ENCODE results near the gene AURKA.
"Not testable (repeated sequence)": the region's sequence is repeated elsewhere in the genome, so short reads cannot be mapped to it uniquely, and the experiment has no call there.

Gene AURKA

DNA sequence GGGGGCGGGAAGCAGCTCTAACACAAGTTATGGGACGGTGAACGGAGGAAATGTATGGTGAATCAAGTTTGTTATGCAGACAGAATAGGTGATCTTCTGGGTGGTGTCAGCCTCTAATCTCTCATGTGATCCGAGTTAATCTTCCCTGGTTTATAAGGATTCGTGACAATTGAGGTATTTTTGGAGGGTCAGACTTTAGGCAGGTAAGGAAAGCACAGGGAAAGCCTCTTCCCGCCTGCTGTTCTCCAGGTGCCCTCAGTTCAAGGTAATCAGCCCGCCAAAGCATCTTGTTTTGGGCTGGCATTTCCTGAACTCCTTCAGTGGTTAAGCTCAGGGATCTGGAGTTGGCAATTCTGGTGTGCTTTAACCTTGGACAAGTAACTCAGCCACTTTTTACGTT lies 1.6 kb upstream of the AURKA start:
- ChIA-PET POLR2A (ENCODE audit: low non-redundant PET) (interaction anchor here (1.7 kb wide), 1 partner anchor 34 kb away, joined by 3 read pairs; no protein-coding TSS in a partner anchor), CTCF (interaction anchor here (0.5 to 0.7 kb wide), 2 partner anchors 13 to 851 kb away, joined by 3 to 6 read pairs; no protein-coding TSS in a partner anchor)
- no peak for DNase-seq (ENCODE audit: low spot score)
- TF ChIP-seq, protein P1, sequence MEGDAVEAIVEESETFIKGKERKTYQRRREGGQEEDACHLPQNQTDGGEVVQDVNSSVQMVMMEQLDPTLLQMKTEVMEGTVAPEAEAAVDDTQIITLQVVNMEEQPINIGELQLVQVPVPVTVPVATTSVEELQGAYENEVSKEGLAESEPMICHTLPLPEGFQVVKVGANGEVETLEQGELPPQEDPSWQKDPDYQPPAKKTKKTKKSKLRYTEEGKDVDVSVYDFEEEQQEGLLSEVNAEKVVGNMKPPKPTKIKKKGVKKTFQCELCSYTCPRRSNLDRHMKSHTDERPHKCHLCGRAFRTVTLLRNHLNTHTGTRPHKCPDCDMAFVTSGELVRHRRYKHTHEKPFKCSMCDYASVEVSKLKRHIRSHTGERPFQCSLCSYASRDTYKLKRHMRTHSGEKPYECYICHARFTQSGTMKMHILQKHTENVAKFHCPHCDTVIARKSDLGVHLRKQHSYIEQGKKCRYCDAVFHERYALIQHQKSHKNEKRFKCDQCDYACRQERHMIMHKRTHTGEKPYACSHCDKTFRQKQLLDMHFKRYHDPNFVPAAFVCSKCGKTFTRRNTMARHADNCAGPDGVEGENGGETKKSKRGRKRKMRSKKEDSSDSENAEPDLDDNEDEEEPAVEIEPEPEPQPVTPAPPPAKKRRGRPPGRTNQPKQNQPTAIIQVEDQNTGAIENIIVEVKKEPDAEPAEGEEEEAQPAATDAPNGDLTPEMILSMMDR (conservative IDR thresholded peaks at IDR 0.05; ENCODE audit: low read depth), result no peak
- no peak overlapping the region for H3K27ac ChIP-seq

DNA sequence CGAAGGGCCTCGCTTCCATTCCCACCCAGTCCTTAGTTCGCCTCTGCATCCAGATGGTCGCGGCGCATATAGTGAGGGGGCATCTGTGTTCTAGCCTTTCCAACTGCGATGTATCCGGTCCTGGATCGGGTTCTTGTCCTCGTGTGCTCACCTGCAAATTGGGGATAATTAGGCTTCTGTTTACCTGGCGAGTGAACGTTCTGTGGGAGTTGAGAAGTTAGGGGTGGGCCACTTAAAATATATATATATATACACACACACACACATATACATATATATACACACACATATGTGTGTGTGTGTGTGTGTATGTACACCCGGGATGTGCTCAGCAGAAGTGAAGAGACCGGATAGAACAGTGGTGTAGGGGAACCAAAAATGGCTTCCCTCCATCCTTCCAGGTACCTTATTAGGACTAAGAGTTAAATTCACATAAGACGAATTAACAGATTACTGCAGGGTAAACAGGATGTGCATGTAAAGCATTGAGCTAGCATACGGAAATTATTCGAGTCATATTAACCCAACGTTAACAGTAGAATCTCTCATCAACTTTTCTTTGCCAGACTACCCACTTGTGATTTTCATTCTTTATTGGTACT lies 967 bp upstream of the AURKA start:
- peak; percentile 37 for DNase-seq (ENCODE audit: low spot score)
- POLR2A ChIA-PET (ENCODE audit: low non-redundant PET), result interaction anchor here (1.7 kb wide), 1 partner anchor 33 kb away, joined by 3 read pairs; no protein-coding TSS in a partner anchor
- CTCF ChIA-PET, result interaction anchor here (0.7 kb wide), 1 partner anchor 13 kb away, joined by 6 read pairs; no protein-coding TSS in a partner anchor
- TF ChIP-seq, protein P1 (conservative IDR thresholded peaks at IDR 0.05; ENCODE audit: low read depth), result no peak
- H3K27ac ChIP-seq, result peak overlapping the region; percentile 95

DNA sequence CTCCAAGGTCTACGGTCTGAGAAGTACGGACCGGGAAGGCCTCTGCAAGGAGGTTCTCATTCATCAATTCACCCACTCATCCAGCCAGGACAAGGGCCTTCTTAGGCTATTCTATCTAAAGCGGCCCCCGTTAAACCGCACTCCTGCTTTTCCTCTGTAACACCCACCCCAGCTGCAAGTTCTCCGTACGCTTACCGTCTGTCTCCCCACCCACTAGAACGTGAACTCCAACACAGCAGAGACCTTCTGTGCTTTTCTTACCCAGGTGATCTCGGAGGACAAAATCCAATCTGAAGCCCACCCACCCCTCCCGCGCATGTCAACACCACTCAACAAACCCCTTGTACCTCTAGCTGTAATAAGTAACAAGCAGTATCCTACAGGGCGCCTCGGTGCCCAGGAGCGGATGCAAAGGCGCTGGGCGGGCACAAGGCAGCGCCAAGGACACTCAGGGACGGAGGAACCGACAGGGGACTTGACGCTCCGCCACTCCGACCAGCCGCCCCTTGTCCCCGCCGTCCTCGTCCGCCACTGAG lies 351 bp downstream of the AURKA start:
- H3K27ac ChIP-seq, result peak overlapping the region; percentile 95
- TF ChIP-seq, protein P1 (conservative IDR thresholded peaks at IDR 0.05; ENCODE audit: low read depth), result no peak
- no peak for DNase-seq (ENCODE audit: low spot score)
- POLR2A ChIA-PET (ENCODE audit: low non-redundant PET), result interaction anchor here (0.7 to 1.7 kb wide), 3 partner anchors 9 to 32 kb away, joined by 3 read pairs; no protein-coding TSS in a partner anchor
- CTCF ChIA-PET, result interaction anchor here (0.7 to 1.0 kb wide), 2 partner anchors 33 to 38 kb away, joined by 3 read pairs; partner anchors contain the start of gene FAM210B

DNA sequence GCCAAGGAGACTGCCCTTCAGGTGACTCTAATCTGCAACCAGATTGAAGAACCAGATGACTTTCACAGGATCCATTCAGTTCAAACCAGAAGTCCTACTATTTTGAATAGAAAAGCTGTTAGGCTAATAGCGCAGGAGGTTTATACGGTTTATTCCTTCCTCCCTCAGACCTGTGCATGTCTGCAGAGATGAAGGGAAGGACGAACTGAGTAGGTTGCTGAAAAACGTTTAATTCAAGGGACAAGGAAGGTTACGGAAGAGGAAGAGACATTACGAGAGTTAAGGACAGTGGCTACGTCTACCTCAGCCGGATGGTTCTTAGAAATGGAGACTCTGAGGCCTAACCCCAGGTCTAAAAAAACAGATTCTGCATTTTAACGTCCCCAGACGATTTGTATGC lies 978 bp downstream of the AURKA start:
- no peak for DNase-seq (ENCODE audit: low spot score)
- H3K27ac ChIP-seq, result no peak overlapping the region
- POLR2A ChIA-PET (ENCODE audit: low non-redundant PET), result interaction anchor here (1.0 kb wide), 1 partner anchor 8 kb away, joined by 3 read pairs; no protein-coding TSS in a partner anchor
- TF ChIP-seq, protein P1 (conservative IDR thresholded peaks at IDR 0.05; ENCODE audit: low read depth), result no peak
- CTCF ChIA-PET, result no interaction called here

DNA sequence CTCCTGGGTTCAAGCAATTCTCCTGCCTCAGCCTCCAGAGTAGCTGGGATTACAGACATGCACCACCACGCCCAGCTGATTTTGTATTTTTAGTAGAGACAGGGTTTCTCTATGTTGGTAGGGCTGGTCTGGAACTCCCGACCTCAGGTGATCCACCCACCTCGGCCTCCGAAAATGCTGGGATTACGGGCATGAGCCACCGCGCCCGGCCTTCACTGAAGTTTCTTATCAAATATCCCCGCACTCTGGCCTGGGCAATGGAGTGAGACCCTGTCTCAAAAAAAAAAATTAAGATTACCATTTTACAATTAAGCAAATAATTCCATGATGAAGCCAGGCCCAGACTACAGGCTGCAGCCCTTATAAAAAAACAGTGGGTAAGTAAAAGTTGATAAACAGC lies 1.6 kb downstream of the AURKA start:
- H3K27ac ChIP-seq; CTCF ChIA-PET; POLR2A ChIA-PET (ENCODE audit: low non-redundant PET); DNase-seq (ENCODE audit: low spot score): not testable (repeated sequence)

DNA sequence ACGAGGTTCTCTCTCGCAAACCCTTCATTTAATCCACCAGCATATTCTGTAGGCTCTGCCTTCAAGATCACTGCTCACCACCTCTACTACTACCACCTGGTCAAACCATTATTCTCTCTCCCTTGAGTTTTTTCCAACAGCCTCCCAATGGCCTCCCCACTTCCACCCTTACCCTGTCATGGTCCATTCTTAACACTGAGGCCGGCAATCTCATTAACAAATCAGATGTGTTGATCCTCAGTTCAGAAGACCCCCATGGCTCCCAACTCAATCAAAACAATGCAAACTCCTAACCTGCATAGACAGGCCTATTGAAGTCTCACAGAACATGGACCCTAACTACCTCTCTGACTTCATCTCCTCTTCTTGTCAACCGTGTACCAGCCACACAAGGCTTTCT lies 2.2 kb downstream of the AURKA start:
- H3K27ac ChIP-seq, result no peak overlapping the region
- no peak for DNase-seq (ENCODE audit: low spot score)
- ChIA-PET POLR2A (ENCODE audit: low non-redundant PET) (no interaction called here), CTCF (no interaction called here)
- TF ChIP-seq, protein P1 (conservative IDR thresholded peaks at IDR 0.05; ENCODE audit: low read depth), result no peak

DNA sequence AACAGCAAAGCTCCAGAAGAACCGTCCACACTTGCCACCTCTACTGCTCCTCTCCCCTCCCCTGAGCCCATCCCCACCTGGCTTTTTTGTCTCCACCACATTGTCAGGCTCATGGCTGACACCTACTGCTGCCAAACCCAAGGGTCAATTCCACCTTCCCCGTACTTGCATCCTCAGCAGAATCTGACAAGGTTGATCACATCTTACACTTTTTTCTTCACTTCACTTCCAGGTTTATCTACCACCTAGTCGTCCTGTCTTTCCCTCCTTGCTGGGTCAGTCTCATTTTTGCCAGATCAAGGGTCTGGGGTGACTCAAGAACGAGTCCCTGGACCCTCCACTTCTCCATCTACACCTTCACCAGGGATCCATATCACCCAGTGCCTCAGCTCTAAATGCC lies 3.1 kb downstream of the AURKA start:
- H3K27ac ChIP-seq, result peak overlapping the region; percentile 19
- TF ChIP-seq, protein P1 (conservative IDR thresholded peaks at IDR 0.05; ENCODE audit: low read depth), result no peak
- DNase-seq (ENCODE audit: low spot score), result no peak
- ChIA-PET CTCF (interaction anchor here (0.8 kb wide), 1 partner anchor 118 kb away, joined by 6 read pairs; no protein-coding TSS in a partner anchor), POLR2A (ENCODE audit: low non-redundant PET) (no interaction called here)

Data from RWPE1 (cell line).